Kidney (tissue), 14 donors: ENCODE data around the gene KIF14. TPM values are rescaled to one million over a fixed set of nuclear protein-coding genes. Genes with fewer than 3 reads are reported as not detected.

ENCODE experiments used
- DNase-seq, 5 donors: peaks; one replicate each; pipeline ENCODE4 v3.0.0-alpha.2; 2013 to 2020
- FAIRE-seq: peaks from 2 replicates; lab custom pipeline; 2012; peaks lifted over from hg19 to GRCh38; lab: Jason Lieb, UNC
- H3K27ac ChIP-seq, 2 donors: one replicate each; pipeline ENCODE4 v1.7.0; 2013; ENCODE audit warnings: low read depth in 2 of 2, low read length in 2 of 2, inconsistent platforms in 1 of 2
- H3K27me3 ChIP-seq: one replicate; pipeline ENCODE4 v1.7.1; 2013; ENCODE audit warnings: low read length, inconsistent platforms; ENCODE audit not compliant: control insufficient read depth, insufficient read depth
- H3K36me3 ChIP-seq, 3 donors: one replicate each; pipeline versions ENCODE4 v1.7.0 to v1.7.1; 2013; ENCODE audit warnings: low read length in 3 of 3, control low read depth in 1 of 3, inconsistent platforms in 1 of 3; ENCODE audit not compliant: insufficient read depth in 3 of 3, control insufficient read depth in 2 of 3
- H3K4me1 ChIP-seq, 3 donors: one replicate each; pipeline versions ENCODE4 v1.7.0 to v1.7.1; 2013; ENCODE audit warnings: low read length in 3 of 3, inconsistent platforms in 1 of 3, low read depth in 1 of 3; ENCODE audit not compliant: control insufficient read depth in 2 of 3, insufficient read depth in 2 of 3
- H3K4me3 ChIP-seq, 3 donors: one replicate each; pipeline versions ENCODE4 v1.7.0 to v1.8.1; 2013; ENCODE audit warnings: low read length in 3 of 3, control low read depth in 1 of 3, inconsistent platforms in 1 of 3
- H3K9ac ChIP-seq, 3 donors: one replicate each; pipeline versions ENCODE4 v1.7.0 to v1.7.1; 2013; ENCODE audit warnings: low read length in 3 of 3, control low read depth in 1 of 3, inconsistent platforms in 1 of 3
- H3K9me3 ChIP-seq, 3 donors: one replicate each; pipeline versions ENCODE4 v1.7.0 to v1.7.1; 2013; ENCODE audit warnings: low read length in 3 of 3, control low read depth in 1 of 3, inconsistent platforms in 1 of 3; ENCODE audit not compliant: control insufficient read depth in 2 of 3, insufficient read depth in 1 of 3
- CTCF ChIP-seq: IDR thresholded peaks from 3 replicates; pipeline ENCODE4 v1.5.1; 2012; ENCODE audit warnings: mild to moderate bottlenecking, moderate library complexity, borderline replicate concordance; ENCODE audit not compliant: insufficient read depth; ENCODE audit errors: extremely low read depth
- intact Hi-C: fragments of 100-400 bp; cut with DNase I; formaldehyde crosslinking; loops from one replicate; pipeline ENCODE4 v1.11.1; 2022
- polyA plus RNA-seq: library from polyadenylated mRNA; stranded (reverse); fragments of 350-450 nt; fragmentation: Illumina TruSeq; extraction: RNeasy Lipid Tissue Mini Kit (QIAGEN cat#74804); gene quantifications from one replicate; pipeline ENCODE4 v1.2.3, GENCODE V29; 2014; ENCODE audit warnings: low read depth, low replicate concordance; ENCODE audit not compliant: insufficient read depth
- total RNA-seq: library from RNA; stranded (reverse); fragmentation: NEBNext Ultra II Directional; extraction: Animal tissue kit (Norgen Biotek cat#: 25700); gene quantifications from one replicate; pipeline ENCODE4 v1.2.1, GENCODE V29; 2021
- donor health status: control.
- donor health status: control.
- donor health status: control.
- donor health status: control.
- donor health status: control.
- donor health status: DM: yes; HTN: yes; CAD: no.
- donor health status: Normal renal cell carcinoma (clear cell type).

KIF14 gene
- total and polyA plus RNA-seq, 2 donors from 2014 or later: 0.19 TPM; not detected in 1

- Histone ChIP-seq H3K36me3 (peaks cover 4 to 15% (median 6%) of the 10 kb centered on the region in 3 donors), H3K27me3 (no peaks in the 10 kb centered on the region), H3K4me1 (no peaks in the 10 kb centered on the region), H3K9ac (no peak overlapping the region), H3K4me3 (no peak overlapping the region), H3K9me3 (no peaks in the 10 kb centered on the region), H3K27ac (no peak overlapping the region)
- peak in 1 of 5 donors; percentile 18 for DNase-seq
- no peak for TF ChIP-seq CTCF
- intact Hi-C loops: no loop called here
- no peak for FAIRE-seq
Measured at GRCh38 chr1:200653022-200653462, 32.5 kb upstream of the KIF14 start.

- Histone ChIP-seq H3K4me1 (no peaks in the 10 kb centered on the region), H3K27me3 (no peaks in the 10 kb centered on the region), H3K9me3 (no peaks in the 10 kb centered on the region), H3K4me3 (no peak overlapping the region), H3K27ac (no peak overlapping the region), H3K9ac (no peak overlapping the region), H3K36me3 (peaks cover 2 to 11% (median 4%) of the 10 kb centered on the region in 3 donors)
- intact Hi-C loops: no loop called here
- TF ChIP-seq CTCF: no peak
- FAIRE-seq: no peak
- no peak for DNase-seq
Measured at GRCh38 chr1:200652378-200652777, 31.8 kb upstream of the KIF14 start.

GRCh38 chr1:200646515-200646914 is 26.0 kb upstream of the KIF14 start:
- no peaks in the 10 kb centered on the region for H3K9me3 ChIP-seq
- no peaks in the 10 kb centered on the region for H3K4me1 ChIP-seq
- no peak overlapping the region for H3K27ac ChIP-seq
- H3K27me3 ChIP-seq: no peaks in the 10 kb centered on the region
- no peak overlapping the region for H3K4me3 ChIP-seq
- peaks cover 2 to 5% (median 4%) of the 10 kb centered on the region in 3 donors for H3K36me3 ChIP-seq
- DNase-seq (no peak), FAIRE-seq (no peak)
- intact Hi-C loops: no loop called here
- no peak for TF ChIP-seq CTCF
- no peak overlapping the region for H3K9ac ChIP-seq

GRCh38 chr1:200644021-200644420 is 23.5 kb upstream of the KIF14 start:
- Histone ChIP-seq H3K27ac (no peak overlapping the region), H3K4me1 (no peaks in the 10 kb centered on the region), H3K9ac (no peak overlapping the region), H3K27me3 (no peaks in the 10 kb centered on the region), H3K36me3 (peaks cover 2 to 5% (median 4%) of the 10 kb centered on the region in 3 donors), H3K4me3 (no peak overlapping the region), H3K9me3 (no peaks in the 10 kb centered on the region)
- TF ChIP-seq CTCF: no peak
- FAIRE-seq (peak; percentile 57), DNase-seq (no peak)
- intact Hi-C loops: no loop called here
